Colonic mucosa (tissue), 4 donors: ENCODE results near the gene DLST. TPM values are rescaled to one million over a fixed set of nuclear protein-coding genes. Genes with fewer than 3 reads are reported as not detected.

ENCODE experiments used
- DNase-seq: peaks from one replicate; pipeline ENCODE4 v3.0.0-alpha.2; 2020
- H3K27ac ChIP-seq: fragments of 200-600 bp; one replicate; pipeline ENCODE4 v1.8.0; 2021
- H3K27me3 ChIP-seq: fragments of 200-600 bp; one replicate; pipeline ENCODE4 v1.8.0; 2021
- H3K36me3 ChIP-seq: fragments of 200-600 bp; one replicate; pipeline ENCODE4 v1.8.0; 2021
- H3K4me1 ChIP-seq: fragments of 200-600 bp; one replicate; pipeline ENCODE4 v1.8.0; 2021; ENCODE audit warnings: mild to moderate bottlenecking
- H3K4me3 ChIP-seq: fragments of 200-600 bp; one replicate; pipeline ENCODE4 v1.8.0; 2021
- H3K9ac ChIP-seq, 2 donors: one replicate each; pipeline ENCODE4 v1.7.0; 2013; ENCODE audit warnings: control low read depth in 2 of 2, low read depth in 2 of 2, low read length in 2 of 2
- H3K9me3 ChIP-seq: fragments of 200-600 bp; one replicate; pipeline ENCODE4 v1.8.0; 2021
- CTCF ChIP-seq: fragments of 200-600 bp; IDR thresholded peaks from one replicate; pipeline ENCODE4 v1.8.0; 2022; ENCODE audit warnings: antibody characterized with exemption, mild to moderate bottlenecking
- intact Hi-C: fragments of 100-400 bp; cut with DNase I; formaldehyde crosslinking; loops from one replicate; pipeline ENCODE4 v1.14.1; 2022
- total RNA-seq, 2 donors: library from RNA; stranded (reverse); fragmentation: NEBNext Ultra II Directional in 1 of 2; extraction: Animal tissue kit (Norgen Biotek cat#: 25700) in 1 of 2; gene quantifications; one replicate each; pipeline ENCODE4 v1.2.1, GENCODE V29; 2021
- donor health status: healthy.
- donor health status: DM: no; HTN: no; CAD: no.
- donor health status: DM: no; HTN: no; CAD: no.

Gene DLST
- total RNA-seq, 2 donors from 2014 or later: 148 to 149 TPM

- no peaks in the 10 kb centered on the region for H3K4me1 ChIP-seq
- intact Hi-C loops: no loop called here
- H3K4me3 ChIP-seq: no peak overlapping the region
These were observed 33.7 kb downstream of the DLST start for GRCh38 chr14:74915426-74915825.

GRCh38 chr14:74915826-74916225, 34.1 kb downstream of the DLST start:
- DNase-seq: no peak
- Histone ChIP-seq H3K27ac (no peak overlapping the region), H3K27me3 (no peaks in the 10 kb centered on the region), H3K9me3 (no peaks in the 10 kb centered on the region), H3K4me1 (no peaks in the 10 kb centered on the region), H3K36me3 (no peaks in the 10 kb centered on the region), H3K4me3 (no peak overlapping the region), H3K9ac (no peak overlapping the region)
- TF ChIP-seq CTCF: no peak
- intact Hi-C loops: no loop called here

More at GRCh38 chr14:74915426-74915825, 33.7 kb downstream of the DLST start:
- DNase-seq: no peak
- Histone ChIP-seq H3K27ac (no peak overlapping the region), H3K9me3 (no peaks in the 10 kb centered on the region), H3K36me3 (no peaks in the 10 kb centered on the region), H3K9ac (no peak overlapping the region), H3K27me3 (no peaks in the 10 kb centered on the region)
- TF ChIP-seq CTCF: no peak

GRCh38 chr14:74917178-74917543, 35.4 kb downstream of the DLST start:
- Histone ChIP-seq H3K36me3 (no peaks in the 10 kb centered on the region), H3K9ac (no peak overlapping the region), H3K9me3 (no peaks in the 10 kb centered on the region), H3K27ac (no peak overlapping the region), H3K4me3 (no peak overlapping the region), H3K4me1 (no peaks in the 10 kb centered on the region), H3K27me3 (no peaks in the 10 kb centered on the region)
- no peak for TF ChIP-seq CTCF
- intact Hi-C loops: no loop called here
- DNase-seq: no peak

- no peak for DNase-seq
- Histone ChIP-seq H3K4me3 (no peak overlapping the region), H3K9me3 (no peaks in the 10 kb centered on the region), H3K36me3 (no peaks in the 10 kb centered on the region), H3K4me1 (peaks cover 4% of the 10 kb centered on the region), H3K27ac (no peak overlapping the region), H3K27me3 (no peaks in the 10 kb centered on the region), H3K9ac (no peak overlapping the region)
- TF ChIP-seq CTCF: no peak
- intact Hi-C loops: no loop called here
These were observed 35.9 kb downstream of the DLST start for GRCh38 chr14:74917646-74918081.

GRCh38 chr14:74918380-74918779, 36.7 kb downstream of the DLST start:
- no peaks in the 10 kb centered on the region for H3K9me3 ChIP-seq
- TF ChIP-seq CTCF: no peak
- H3K27ac ChIP-seq: no peak overlapping the region
- H3K9ac ChIP-seq: no peak overlapping the region
- intact Hi-C loops: no loop called here
- H3K4me1 ChIP-seq: peaks cover 5% of the 10 kb centered on the region
- DNase-seq: no peak
- no peaks in the 10 kb centered on the region for H3K36me3 ChIP-seq
- H3K4me3 ChIP-seq: no peak overlapping the region
- H3K27me3 ChIP-seq: no peaks in the 10 kb centered on the region
